ENCODE data around the gene ADAMTSL3. TPM values are rescaled to one million over a fixed set of nuclear protein-coding genes. Genes with fewer than 3 reads are reported as not detected.

Gene ADAMTSL3
- polyA plus RNA-seq, 1 of the 3 experiments (the other 2 are of a cell fraction): 0.02 TPM

GRCh38 chr15:83775738-83776137, 121.8 kb downstream of the ADAMTSL3 start:
- H3K36me3 ChIP-seq (replicated peaks in 1 of 2; ENCODE audit: control insufficient read depth in 1 of 2, insufficient read depth in 2 of 2, low read length in 1 of 2): no peaks in the 10 kb centered on the region
- no peaks in the 10 kb centered on the region for H4K20me1 ChIP-seq (ENCODE audit: insufficient read depth)
- no peaks in the 10 kb centered on the region for H3K9me3 ChIP-seq
- H3F3A ChIP-seq (replicated peaks; ENCODE audit: insufficient read depth): no peaks in the 10 kb centered on the region
- TF ChIP-seq SMC3 (IDR thresholded peaks at IDR 0.05; ENCODE audit: low read depth, low read length) (no peak), FOSL2 (IDR thresholded peaks at IDR 0.05; ENCODE audit: borderline replicate concordance, low read depth) (no peak), RXRA (IDR thresholded peaks at IDR 0.05; ENCODE audit: borderline replicate concordance, low read depth) (no peak), MAX (IDR thresholded peaks at IDR 0.05; ENCODE audit: low read depth) (no peak), RAD21 (IDR thresholded peaks at IDR 0.05; ENCODE audit: low read length) (no peak)
- no peak overlapping the region for H2AFZ ChIP-seq (ENCODE audit: low read depth)
- ChIA-PET CTCF (no interaction called here), POLR2A (no interaction called here)
- no peaks in the 10 kb centered on the region for H3K4me1 ChIP-seq (ENCODE audit: control insufficient read depth in 1 of 2, insufficient read depth in 2 of 2, low read depth in 1 of 2, low read length in 1 of 2)
- no peaks in the 10 kb centered on the region for H3K79me2 ChIP-seq (ENCODE audit: insufficient read depth)
- no peak overlapping the region for H3K4me3 ChIP-seq (ENCODE audit: low read depth in 2 of 2, low read length in 1 of 2)
- H3K9me2 ChIP-seq: no peaks in the 10 kb centered on the region
- H3K9ac ChIP-seq: no peak overlapping the region
- H3K27ac ChIP-seq (ENCODE audit: low read depth in 2 of 2, low read length in 1 of 2): no peak overlapping the region
- H3K27me3 ChIP-seq (ENCODE audit: insufficient read depth): no peaks in the 10 kb centered on the region
- DNase-seq: no peak
- WGBS (ENCODE audit: low lambda C conversion rate): 3% methylated on average over 2 of the region's 3 CpGs
- no peak overlapping the region for H3K4me2 ChIP-seq

- Histone ChIP-seq H3K27ac (ENCODE audit: low read depth in 2 of 2, low read length in 1 of 2) (no peak overlapping the region), H2AFZ (ENCODE audit: low read depth) (no peak overlapping the region), H3K9me3 (no peaks in the 10 kb centered on the region), H3K36me3 (replicated peaks in 1 of 2; ENCODE audit: control insufficient read depth in 1 of 2, insufficient read depth in 2 of 2, low read length in 1 of 2) (no peaks in the 10 kb centered on the region), H3K9ac (no peak overlapping the region), H3K4me2 (no peak overlapping the region), H4K20me1 (ENCODE audit: insufficient read depth) (no peaks in the 10 kb centered on the region), H3K9me2 (no peaks in the 10 kb centered on the region), H3F3A (replicated peaks; ENCODE audit: insufficient read depth) (no peaks in the 10 kb centered on the region), H3K27me3 (ENCODE audit: insufficient read depth) (no peaks in the 10 kb centered on the region), H3K4me3 (ENCODE audit: low read depth in 2 of 2, low read length in 1 of 2) (no peak overlapping the region), H3K79me2 (ENCODE audit: insufficient read depth) (no peaks in the 10 kb centered on the region), H3K4me1 (ENCODE audit: control insufficient read depth in 1 of 2, insufficient read depth in 2 of 2, low read depth in 1 of 2, low read length in 1 of 2) (no peaks in the 10 kb centered on the region)
- 30% methylated on average over 3 of the region's 4 CpGs for WGBS (ENCODE audit: low lambda C conversion rate)
- ChIA-PET CTCF (no interaction called here), POLR2A (no interaction called here)
- DNase-seq: no peak
- TF ChIP-seq RAD21 (IDR thresholded peaks at IDR 0.05; ENCODE audit: low read length) (no peak), IRF3 (IDR thresholded peaks at IDR 0.05; ENCODE audit: low read depth, low read length) (no peak), RXRA (IDR thresholded peaks at IDR 0.05; ENCODE audit: borderline replicate concordance, low read depth) (no peak), MAX (IDR thresholded peaks at IDR 0.05; ENCODE audit: low read depth) (no peak), SMC3 (IDR thresholded peaks at IDR 0.05; ENCODE audit: low read depth, low read length) (no peak), MXI1 (IDR thresholded peaks at IDR 0.05; ENCODE audit: low read depth, low read length) (no peak), YY1 (IDR thresholded peaks at IDR 0.05; ENCODE audit: low read depth) (no peak)
Measured at GRCh38 chr15:83776986-83777385, 123.1 kb downstream of the ADAMTSL3 start.

GRCh38 chr15:83783227-83783626, 129.3 kb downstream of the ADAMTSL3 start:
- ChIA-PET POLR2A (no interaction called here), CTCF (no interaction called here)
- Histone ChIP-seq H3K4me2 (no peak overlapping the region), H4K20me1 (ENCODE audit: insufficient read depth) (no peaks in the 10 kb centered on the region), H3K36me3 (replicated peaks in 1 of 2; ENCODE audit: control insufficient read depth in 1 of 2, insufficient read depth in 2 of 2, low read length in 1 of 2) (no peaks in the 10 kb centered on the region), H3K4me3 (ENCODE audit: low read depth in 2 of 2, low read length in 1 of 2) (no peak overlapping the region), H3F3A (replicated peaks; ENCODE audit: insufficient read depth) (no peaks in the 10 kb centered on the region), H2AFZ (ENCODE audit: low read depth) (no peak overlapping the region), H3K4me1 (ENCODE audit: control insufficient read depth in 1 of 2, insufficient read depth in 2 of 2, low read depth in 1 of 2, low read length in 1 of 2) (no peaks in the 10 kb centered on the region), H3K27ac (ENCODE audit: low read depth in 2 of 2, low read length in 1 of 2) (no peak overlapping the region), H3K27me3 (ENCODE audit: insufficient read depth) (no peaks in the 10 kb centered on the region), H3K9me3 (no peaks in the 10 kb centered on the region), H3K9ac (no peak overlapping the region), H3K9me2 (no peaks in the 10 kb centered on the region), H3K79me2 (ENCODE audit: insufficient read depth) (no peaks in the 10 kb centered on the region)
- WGBS (ENCODE audit: low lambda C conversion rate): 12% methylated on average over 1 of the region's 1 CpG
- DNase-seq: no peak
- TF ChIP-seq USF1 (IDR thresholded peaks at IDR 0.05; ENCODE audit: borderline replicate concordance, low read depth) (no peak), ELF1 (IDR thresholded peaks at IDR 0.05) (no peak), SMC3 (IDR thresholded peaks at IDR 0.05; ENCODE audit: low read depth, low read length) (no peak), RCOR1 (IDR thresholded peaks at IDR 0.05; ENCODE audit: low read length) (no peak), JUND (IDR thresholded peaks at IDR 0.05) (no peak), CTCF (IDR thresholded peaks at IDR 0.05) (no peak), MAX (IDR thresholded peaks at IDR 0.05; ENCODE audit: low read depth) (no peak), REST (IDR thresholded peaks at IDR 0.05; ENCODE audit: low read depth, low read length) (no peak)

All from SK-N-SH (cell line).